Keratinocyte (primary cell): ENCODE measurements around the gene HENMT1. TPM values are rescaled to one million over a fixed set of nuclear protein-coding genes. Genes with fewer than 3 reads are reported as not detected.
A peak's percentile ranks its signal among the peaks of the same experiment; 100 is the strongest.

ENCODE experiments used
- DNase-seq: peaks from one replicate; pipeline ENCODE4 v3.0.0-alpha.2; 2011; ENCODE audit warnings: low read depth, missing footprints, low spot score
- FAIRE-seq: peaks from 2 replicates; lab custom pipeline; 2011; peaks lifted over from hg19 to GRCh38; lab: Jason Lieb, UNC
- H2AFZ ChIP-seq: 2 replicates; pipeline ENCODE4 v1.6.0; 2012; ENCODE audit warnings: low read length, control low read depth, inconsistent platforms; ENCODE audit not compliant: control insufficient read depth
- H3K27ac ChIP-seq: 2 replicates; pipeline ENCODE4 v1.5.1; 2011; ENCODE audit warnings: low read length; ENCODE audit not compliant: control insufficient read depth, insufficient read depth
- H3K27me3 ChIP-seq: 3 replicates; pipeline ENCODE4 v1.6.0; 2011; ENCODE audit warnings: low read length; ENCODE audit not compliant: control insufficient read depth, insufficient read depth; ENCODE audit errors: extremely low read depth
- H3K36me3 ChIP-seq, 2 experiments: 2 replicates in 1 of 2; 3 replicates in 1 of 2; pipeline ENCODE4 v1.5.1; 2011; ENCODE audit warnings: low read length in 2 of 2, mild to moderate bottlenecking in 1 of 2; ENCODE audit not compliant: control insufficient read depth in 2 of 2, insufficient read depth in 2 of 2; ENCODE audit errors: extremely low read depth in 1 of 2
- H3K4me1 ChIP-seq: 3 replicates; pipeline ENCODE4 v1.5.1; 2011; ENCODE audit warnings: low read length; ENCODE audit not compliant: control insufficient read depth, insufficient read depth; ENCODE audit errors: extremely low read depth
- H3K4me2 ChIP-seq: 3 replicates; pipeline ENCODE4 v1.6.0; 2011; ENCODE audit warnings: low read depth, low read length; ENCODE audit not compliant: control insufficient read depth, insufficient read depth; ENCODE audit errors: extremely low read depth
- H3K4me3 ChIP-seq, 3 experiments: fragments of 200-600 bp in 1 of 3; sonication (generic) in 1 of 3; 2 replicates in 2 of 3; 3 replicates in 1 of 3; pipeline ENCODE4 v1.5.1; 2011 to 2016; ENCODE audit warnings: low read length in 3 of 3, mild to moderate bottlenecking in 3 of 3, control low read depth in 2 of 3, inconsistent platforms in 1 of 3, low read depth in 1 of 3, mixed read lengths in 1 of 3, mixed run types in 1 of 3, moderate library complexity in 1 of 3; ENCODE audit not compliant: control insufficient read depth in 2 of 3, insufficient read depth in 2 of 3; ENCODE audit errors: extremely low read depth in 1 of 3
- H3K79me2 ChIP-seq: 2 replicates; pipeline ENCODE4 v1.6.0; 2012; ENCODE audit warnings: low read length; ENCODE audit not compliant: control insufficient read depth, insufficient read depth
- H3K9ac ChIP-seq: 3 replicates; pipeline ENCODE4 v1.6.0; 2011; ENCODE audit warnings: low read length; ENCODE audit not compliant: control insufficient read depth, insufficient read depth; ENCODE audit errors: extremely low read depth
- H3K9me1 ChIP-seq: 3 replicates; pipeline ENCODE4 v1.6.0; 2011; ENCODE audit warnings: low read length; ENCODE audit not compliant: control insufficient read depth, insufficient read depth; ENCODE audit errors: extremely low read depth
- H3K9me3 ChIP-seq: 2 replicates; pipeline ENCODE4 v1.5.1; 2012; ENCODE audit warnings: low read depth, low read length; ENCODE audit not compliant: control insufficient read depth
- H4K20me1 ChIP-seq: 3 replicates; pipeline ENCODE4 v1.6.0; 2011; ENCODE audit warnings: low read length; ENCODE audit not compliant: control insufficient read depth, insufficient read depth; ENCODE audit errors: extremely low read depth
- EZH2 ChIP-seq: IDR thresholded peaks from one replicate; pipeline ENCODE4 v1.6.1; 2012; ENCODE audit warnings: inconsistent platforms, mild to moderate bottlenecking, low read length, moderate library complexity
- dilution Hi-C: fragments of 300-500 bp; cut with MboI; formaldehyde crosslinking; loops from one replicate; pipeline ENCODE4 v1.7.0; 2020; ENCODE audit warnings: low sequenced_read_pairs; ENCODE audit not compliant: extremely low pct_ligation_motif_present
- polyA minus RNA-seq, 3 experiments: library from RNA; depleted of rRNA, polyadenylated mRNA; stranded (reverse); fragments of >200 nt; gene quantifications; 1 replicate in 1 of 3; 2 replicates in 1 of 3; 3 replicates in 1 of 3; pipeline ENCODE4 v1.2.3, GENCODE V29; 2011
- polyA plus RNA-seq, 5 experiments: library from polyadenylated mRNA; depleted of rRNA in 3 of 5; stranded (reverse) in 3 of 5; stranded (forward) in 1 of 5; unstranded in 1 of 5; fragments of >200 nt; gene quantifications; 1 replicate in 1 of 5; 2 replicates in 3 of 5; 3 replicates in 1 of 5; pipeline versions ENCODE4 v1.2.1 to v1.2.3, GENCODE V29; 2011 to 2012; ENCODE audit warnings: missing spikeins in 2 of 5, low read depth in 1 of 5, low replicate concordance in 1 of 5
- TF ChIP-seq, protein P1 (sequence below), 3 experiments: IDR thresholded peaks in 1 of 3; conservative IDR thresholded peaks in 1 of 3; optimal IDR thresholded peaks in 1 of 3; 2 replicates in 2 of 3; 3 replicates in 1 of 3; pipeline versions ENCODE3 to v1.5.1; 2011; ENCODE audit warnings: low read length in 3 of 3, mild to moderate bottlenecking in 3 of 3, moderate library complexity in 2 of 3, control low read depth in 1 of 3, inconsistent platforms in 1 of 3; ENCODE audit not compliant: insufficient read depth in 2 of 3; ENCODE audit errors: extremely low read depth in 1 of 3

Gene HENMT1
- polyA plus RNA-seq (1.2 to 1.7 TPM (median 1.6 TPM) in 3 replicates), polyA minus RNA-seq (0.29 to 1.1 TPM (median 1.1 TPM) in 3 replicates)
- polyA plus RNA-seq (2011; ENCODE audit: low read depth), result 0.20 TPM
- polyA plus RNA-seq (2011; cell fraction: cytosol; rRNA removed), result 1.2 and 1.9 TPM in 2 replicates
- polyA plus RNA-seq (2011; cell fraction: nucleus; rRNA removed), result 1.2 and 1.7 TPM in 2 replicates
- polyA plus RNA-seq (2012; ENCODE audit: low replicate concordance), result 0.80 and 0.92 TPM in 2 replicates
- 1.5 TPM for polyA minus RNA-seq (2011; cell fraction: cytosol; rRNA and poly(A)+ RNA removed)
- 0.93 TPM in 1 of 2 replicates, not detected in the other for polyA minus RNA-seq (2011; cell fraction: nucleus; rRNA and poly(A)+ RNA removed)

- Histone ChIP-seq H3K4me3 (peak within 1 kb of the TSS; percentile 44 to 67 (median 67)), H4K20me1 (no peaks in the 10 kb centered on the region), H3K36me3 (no peaks in the 10 kb centered on the region), H2AFZ (peak within 1 kb of the TSS; percentile 95), H3K27me3 (no peaks in the 10 kb centered on the region), H3K79me2 (no peaks in the 10 kb centered on the region), H3K4me1 (peaks cover 3% of the 10 kb centered on the region), H3K4me2 (peak within 1 kb of the TSS; percentile 71), H3K27ac (no peak within 1 kb of the TSS), H3K9me1 (no peaks in the 10 kb centered on the region), H3K9ac (peak within 1 kb of the TSS; percentile 75), H3K9me3 (no peaks in the 10 kb centered on the region)
- DNase-seq (no peak), FAIRE-seq (no peak)
- no peak for TF ChIP-seq EZH2
- TF ChIP-seq, protein P1, sequence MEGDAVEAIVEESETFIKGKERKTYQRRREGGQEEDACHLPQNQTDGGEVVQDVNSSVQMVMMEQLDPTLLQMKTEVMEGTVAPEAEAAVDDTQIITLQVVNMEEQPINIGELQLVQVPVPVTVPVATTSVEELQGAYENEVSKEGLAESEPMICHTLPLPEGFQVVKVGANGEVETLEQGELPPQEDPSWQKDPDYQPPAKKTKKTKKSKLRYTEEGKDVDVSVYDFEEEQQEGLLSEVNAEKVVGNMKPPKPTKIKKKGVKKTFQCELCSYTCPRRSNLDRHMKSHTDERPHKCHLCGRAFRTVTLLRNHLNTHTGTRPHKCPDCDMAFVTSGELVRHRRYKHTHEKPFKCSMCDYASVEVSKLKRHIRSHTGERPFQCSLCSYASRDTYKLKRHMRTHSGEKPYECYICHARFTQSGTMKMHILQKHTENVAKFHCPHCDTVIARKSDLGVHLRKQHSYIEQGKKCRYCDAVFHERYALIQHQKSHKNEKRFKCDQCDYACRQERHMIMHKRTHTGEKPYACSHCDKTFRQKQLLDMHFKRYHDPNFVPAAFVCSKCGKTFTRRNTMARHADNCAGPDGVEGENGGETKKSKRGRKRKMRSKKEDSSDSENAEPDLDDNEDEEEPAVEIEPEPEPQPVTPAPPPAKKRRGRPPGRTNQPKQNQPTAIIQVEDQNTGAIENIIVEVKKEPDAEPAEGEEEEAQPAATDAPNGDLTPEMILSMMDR (optimal IDR thresholded peaks at IDR 0.05 in 1 of 3, IDR thresholded peaks at IDR 0.05 in 1 of 3, conservative IDR thresholded peaks at IDR 0.05 in 1 of 3; ENCODE audit: extremely low read depth in 1 of 3, insufficient read depth in 2 of 3, low read length in 3 of 3), result no peak
- dilution Hi-C loops, result no loop called here
Measured at GRCh38 chr1:108661030-108661609, at the start of gene HENMT1. HENMT1 (minus strand) TSS chr1:108661093; CDS start chr1:108659884, 1,209 bp downstream.

- no peaks in the 10 kb centered on the region for H3K36me3 ChIP-seq
- no peak overlapping the region for H3K4me3 ChIP-seq
- FAIRE-seq, result no peak
- no peaks in the 10 kb centered on the region for H4K20me1 ChIP-seq
- no peak overlapping the region for H3K9ac ChIP-seq
- H3K4me1 ChIP-seq, result peaks cover 9% of the 10 kb centered on the region
- no peaks in the 10 kb centered on the region for H3K9me1 ChIP-seq
- no peak overlapping the region for H2AFZ ChIP-seq
- no peak for DNase-seq
- H3K79me2 ChIP-seq, result no peaks in the 10 kb centered on the region
- dilution Hi-C loops, result no loop called here
- H3K27me3 ChIP-seq, result no peaks in the 10 kb centered on the region
- no peaks in the 10 kb centered on the region for H3K9me3 ChIP-seq
- H3K4me2 ChIP-seq, result no peak overlapping the region
- no peak for TF ChIP-seq EZH2
- TF ChIP-seq, protein P1 (optimal IDR thresholded peaks at IDR 0.05 in 1 of 3, IDR thresholded peaks at IDR 0.05 in 1 of 3, conservative IDR thresholded peaks at IDR 0.05 in 1 of 3; ENCODE audit: extremely low read depth in 1 of 3, insufficient read depth in 2 of 3, low read length in 3 of 3), result peak in 1 of 3 experiments; percentile 31
- no peak overlapping the region for H3K27ac ChIP-seq
Measured at GRCh38 chr1:108708691-108709660, 48.1 kb upstream of the HENMT1 start.
